ENCODE results near the gene PAOX.

PAOX gene

GRCh38 chr10:133418289-133418993, 39.4 kb downstream of the PAOX start:
- no peak for TF ChIP-seq CTCF (IDR thresholded peaks at IDR 0.05; ENCODE audit: low read depth, low read length)
- in situ Hi-C loops (cut with HindIII; ENCODE audit: low sequenced_read_pairs), result no loop called here

GRCh38 chr10:133419211-133419950, 40.3 kb downstream of the PAOX start:
- no peak for TF ChIP-seq CTCF (IDR thresholded peaks at IDR 0.05; ENCODE audit: low read depth, low read length)
- in situ Hi-C loops (cut with HindIII; ENCODE audit: low sequenced_read_pairs), result no loop called here
- H3K4me3 ChIP-seq (ENCODE audit: low read depth, low read length), result no peak overlapping the region
- no peak for DNase-seq (ENCODE audit: low read depth, low spot score)

More at GRCh38 chr10:133418289-133418993, 39.4 kb downstream of the PAOX start:
- no peak overlapping the region for H3K4me3 ChIP-seq (ENCODE audit: low read depth, low read length)
- no peak for DNase-seq (ENCODE audit: low read depth, low spot score)

- TF ChIP-seq CTCF (IDR thresholded peaks at IDR 0.05; ENCODE audit: low read depth, low read length), result no peak
- in situ Hi-C loops (cut with HindIII; ENCODE audit: low sequenced_read_pairs), result no loop called here
- DNase-seq (ENCODE audit: low read depth, low spot score), result no peak
- H3K4me3 ChIP-seq (ENCODE audit: low read depth, low read length), result no peak overlapping the region
Measured at GRCh38 chr10:133420028-133420427, 41.0 kb downstream of the PAOX start.

- no peak for DNase-seq (ENCODE audit: low read depth, low spot score)
- no peak for TF ChIP-seq CTCF (IDR thresholded peaks at IDR 0.05; ENCODE audit: low read depth, low read length)
- no peak overlapping the region for H3K4me3 ChIP-seq (ENCODE audit: low read depth, low read length)
- in situ Hi-C loops (cut with HindIII; ENCODE audit: low sequenced_read_pairs), result no loop called here
Measured at GRCh38 chr10:133420579-133420978, 41.5 kb downstream of the PAOX start.

- H3K4me3 ChIP-seq (ENCODE audit: low read depth, low read length), result no peak overlapping the region
- DNase-seq (ENCODE audit: low read depth, low spot score), result no peak
- TF ChIP-seq CTCF (IDR thresholded peaks at IDR 0.05; ENCODE audit: low read depth, low read length), result no peak
- in situ Hi-C loops (cut with HindIII; ENCODE audit: low sequenced_read_pairs), result no loop called here
Measured at GRCh38 chr10:133421336-133422222, 42.5 kb downstream of the PAOX start.

GRCh38 chr10:133422223-133422806, 43.3 kb downstream of the PAOX start:
- DNase-seq (ENCODE audit: low read depth, low spot score), result no peak
- in situ Hi-C loops (cut with HindIII; ENCODE audit: low sequenced_read_pairs), result no loop called here
- no peak for TF ChIP-seq CTCF (IDR thresholded peaks at IDR 0.05; ENCODE audit: low read depth, low read length)
- no peak overlapping the region for H3K4me3 ChIP-seq (ENCODE audit: low read depth, low read length)

Data from astrocyte of the spinal cord (primary cell).